CD4-positive, alpha-beta T cell (primary cell): Measurements from ENCODE around the gene MCOLN1. TPM values are rescaled to one million over a fixed set of nuclear protein-coding genes. Genes with fewer than 3 reads are reported as not detected.
A peak's percentile ranks its signal among the peaks of the same experiment; 100 is the strongest.

ENCODE experiments used
- ATAC-seq: fragments of 200-7000 bp; cut with Tn5 transposase; one replicate; pipeline ENCODE4 v1.10.0; 2022; ENCODE audit warnings: mild to moderate bottlenecking; ENCODE audit not compliant: poor library complexity
- CTCF ChIA-PET: fragments of 350-600 bp; sonication (Branson Sonifier 250); formaldehyde crosslinking; loops from one replicate; lab custom pipeline; 2021; ENCODE audit warnings: antibody characterized with exemption, inconsistent platforms; lab: Charles Lee
- POLR2A ChIA-PET: fragments of 350-600 bp; sonication (Branson Sonifier 250); formaldehyde crosslinking; loops from one replicate; lab custom pipeline; 2021; ENCODE audit warnings: antibody characterized with exemption, inconsistent platforms; lab: Charles Lee
- DNase-seq, 14 experiments: peaks; one replicate each; pipeline ENCODE4 v3.0.0-alpha.2; 2013 to 2020; ENCODE audit warnings: mixed read lengths in 2 of 14
- H3K27ac ChIP-seq, 2 donors: one replicate each; pipeline versions ENCODE4 v1.5.1 to v1.7.0; 2013; ENCODE audit warnings: low read length in 2 of 2, low read depth in 1 of 2, mild to moderate bottlenecking in 1 of 2
- H3K27me3 ChIP-seq, 2 experiments: 1 replicate in 1 of 2; 2 replicates in 1 of 2; pipeline versions ENCODE4 v1.6.1 to v1.7.0; 2013; ENCODE audit warnings: low read length in 2 of 2, control low read depth in 1 of 2, mild to moderate bottlenecking in 1 of 2, moderate library complexity in 1 of 2; ENCODE audit not compliant: insufficient read depth in 2 of 2, control insufficient read depth in 1 of 2
- H3K36me3 ChIP-seq: one replicate; pipeline ENCODE4 v1.6.1; 2013; ENCODE audit warnings: low read length, control low read depth; ENCODE audit not compliant: insufficient read depth
- H3K4me1 ChIP-seq: one replicate; pipeline ENCODE4 v1.6.1; 2013; ENCODE audit warnings: low read length, control low read depth; ENCODE audit not compliant: insufficient read depth
- H3K4me3 ChIP-seq: one replicate; pipeline ENCODE4 v1.5.1; 2013; ENCODE audit warnings: mild to moderate bottlenecking, low read length, moderate library complexity
- H3K9me3 ChIP-seq, 2 experiments: 1 replicate in 1 of 2; 2 replicates in 1 of 2; pipeline versions ENCODE4 v1.6.1 to v1.7.0; 2013; ENCODE audit warnings: low read length in 2 of 2, mild to moderate bottlenecking in 2 of 2, control low read depth in 1 of 2, moderate library complexity in 1 of 2; ENCODE audit not compliant: control insufficient read depth in 1 of 2, insufficient read depth in 1 of 2
- H3K27ac Mint-ChIP-seq: one replicate; pipeline ENCODE4 v1.8.0; 2020; ENCODE audit warnings: mixed read lengths
- H3K27me3 Mint-ChIP-seq: one replicate; pipeline ENCODE4 v1.8.0; 2021; ENCODE audit warnings: mixed read lengths
- H3K36me3 Mint-ChIP-seq: one replicate; pipeline ENCODE4 v1.8.0; 2021; ENCODE audit warnings: low read depth, mixed read lengths
- H3K4me1 Mint-ChIP-seq: one replicate; pipeline ENCODE4 v1.8.0; 2021; ENCODE audit warnings: low read depth, mixed read lengths
- H3K4me3 Mint-ChIP-seq: one replicate; pipeline ENCODE4 v1.8.0; 2020; ENCODE audit warnings: mild to moderate bottlenecking, mixed read lengths
- H3K9me3 Mint-ChIP-seq: one replicate; pipeline ENCODE4 v1.8.0; 2020; ENCODE audit warnings: mixed read lengths
- CTCF ChIP-seq: fragments of 200-600 bp; IDR thresholded peaks from one replicate; pipeline ENCODE4 v1.8.0; 2022; ENCODE audit warnings: antibody characterized with exemption, mild to moderate bottlenecking
- intact Hi-C, 2 experiments: fragments of 100-400 bp; cut with DNase I in 1 of 2; cut with micrococcal nuclease in 1 of 2; formaldehyde crosslinking; loops; one replicate each; pipeline versions ENCODE4 v1.15.1 to v1.9.0; 2023 to 2025; cut with DNase I, micrococcal nuclease
- total RNA-seq, 174 experiments: library from RNA in 2 of 174; stranded (reverse) in 2 of 174; gene quantifications; one replicate each; pipeline ENCODE4 v1.2.3 and lab custom pipeline; 2021 to 2026

Gene MCOLN1
- total RNA-seq, 2 experiments from 2014 or later, result 7.9 to 8.8 TPM

GRCh38 chr19:7505288-7505681 lies 17.1 kb upstream of the MCOLN1 start:
- intact Hi-C loops, result no loop called here
- no peak overlapping the region for H3K4me3 ChIP-seq
- Mint-ChIP-seq H3K27me3 (peaks cover 58% of the 10 kb centered on the region), H3K4me3 (peak overlapping the region; percentile 25), H3K27ac (no peak overlapping the region), H3K9me3 (peaks cover 5% of the 10 kb centered on the region), H3K4me1 (peaks cover 16% of the 10 kb centered on the region), H3K36me3 (no peaks in the 10 kb centered on the region)
- no peak overlapping the region for H3K27ac ChIP-seq
- DNase-seq, result peak in 1 of 14 experiments; percentile 16
- peaks cover 29% of the 10 kb centered on the region for H3K4me1 ChIP-seq
- ChIA-PET POLR2A (interaction anchor here (0.8 kb wide), 1 partner anchor 9 kb away, joined by 3 read pairs; no protein-coding TSS in a partner anchor), CTCF (no interaction called here)
- no peak for TF ChIP-seq CTCF
- peak; percentile 19 for ATAC-seq
- H3K36me3 ChIP-seq, result no peaks in the 10 kb centered on the region
- H3K9me3 ChIP-seq, result peaks cover 0 to 17% of the 10 kb centered on the region in 2 experiments
- peaks cover 30% of the 10 kb centered on the region in 2 experiments for H3K27me3 ChIP-seq

- no peak overlapping the region for H3K27ac ChIP-seq
- peaks cover 27 to 30% of the 10 kb centered on the region in 2 experiments for H3K27me3 ChIP-seq
- TF ChIP-seq CTCF, result no peak
- Mint-ChIP-seq H3K27me3 (peaks cover 59% of the 10 kb centered on the region), H3K9me3 (peaks cover 5% of the 10 kb centered on the region), H3K36me3 (no peaks in the 10 kb centered on the region), H3K4me3 (no peak overlapping the region), H3K4me1 (peaks cover 16% of the 10 kb centered on the region), H3K27ac (no peak overlapping the region)
- CTCF ChIA-PET, result no interaction called here
- H3K9me3 ChIP-seq, result peaks cover 0 to 17% of the 10 kb centered on the region in 2 experiments
- ATAC-seq (peak; percentile 68), DNase-seq (peak in 3 of 14 experiments; percentile 10 to 61 (median 55))
- H3K36me3 ChIP-seq, result no peaks in the 10 kb centered on the region
- H3K4me1 ChIP-seq, result peaks cover 24% of the 10 kb centered on the region
- intact Hi-C loops, result no loop called here
- no peak overlapping the region for H3K4me3 ChIP-seq
- POLR2A ChIA-PET, result interaction anchor here (0.8 kb wide), 2 partner anchors 9 to 17 kb away, joined by 3 read pairs; partner anchors contain the start of gene MCOLN1
Observed at GRCh38 chr19:7505682-7506384, 16.6 kb upstream of the MCOLN1 start.

GRCh38 chr19:7506385-7507328 lies 15.8 kb upstream of the MCOLN1 start:
- Histone ChIP-seq H3K9me3 (peaks cover 0 to 17% of the 10 kb centered on the region in 2 experiments), H3K27ac (no peak overlapping the region), H3K4me1 (peaks cover 19% of the 10 kb centered on the region), H3K4me3 (no peak overlapping the region), H3K36me3 (no peaks in the 10 kb centered on the region), H3K27me3 (peaks cover 24 to 25% of the 10 kb centered on the region in 2 experiments)
- ChIA-PET POLR2A (interaction anchor here (0.8 kb wide), 1 partner anchor 16 kb away, joined by 3 read pairs; the partner anchor contains the start of gene MCOLN1), CTCF (no interaction called here)
- no peaks in the 10 kb centered on the region for H3K36me3 Mint-ChIP-seq
- H3K4me1 Mint-ChIP-seq, result peaks cover 16% of the 10 kb centered on the region
- peaks cover 54% of the 10 kb centered on the region for H3K27me3 Mint-ChIP-seq
- DNase-seq (peak in 6 of 14 experiments; percentile 15 to 76 (median 31)), ATAC-seq (peak; percentile 63)
- peaks cover 5% of the 10 kb centered on the region for H3K9me3 Mint-ChIP-seq
- TF ChIP-seq CTCF, result no peak
- no peak overlapping the region for H3K4me3 Mint-ChIP-seq
- intact Hi-C loops, result no loop called here
- H3K27ac Mint-ChIP-seq, result no peak overlapping the region
